Activated CD8-positive, alpha-beta T cell treated with anti-CD3 and anti-CD28 coated beads for 36 hours (primary cell): Measurements from ENCODE around the gene PTPRN2. TPM values are rescaled to one million over a fixed set of nuclear protein-coding genes. Genes with fewer than 3 reads are reported as not detected.

ENCODE experiments used
- ATAC-seq: fragments of 200-7000 bp; cut with Tn5 transposase; one replicate; pipeline ENCODE4 v1.10.0; 2021; ENCODE audit warnings: mild to moderate bottlenecking, moderate library complexity
- CTCF ChIA-PET: fragments of 350-600 bp; sonication (Branson Sonifier 250); formaldehyde crosslinking; loops from one replicate; lab custom pipeline; 2021; ENCODE audit warnings: antibody characterized with exemption; lab: Charles Lee
- POLR2A ChIA-PET: fragments of 350-600 bp; sonication (Branson Sonifier 250); formaldehyde crosslinking; loops from one replicate; lab custom pipeline; 2021; ENCODE audit warnings: antibody characterized with exemption; lab: Charles Lee
- DNase-seq: peaks from one replicate; pipeline ENCODE4 v3.0.0-alpha.2; 2020
- H3K27ac Mint-ChIP-seq: one replicate; pipeline ENCODE4 v1.8.0; 2021; ENCODE audit warnings: mild to moderate bottlenecking, mixed read lengths
- H3K27me3 Mint-ChIP-seq: one replicate; pipeline ENCODE4 v1.8.0; 2021; ENCODE audit warnings: mixed read lengths
- H3K36me3 Mint-ChIP-seq: one replicate; pipeline ENCODE4 v1.8.0; 2021; ENCODE audit warnings: low read depth, mixed read lengths
- H3K4me1 Mint-ChIP-seq: one replicate; pipeline ENCODE4 v1.8.0; 2021; ENCODE audit warnings: low read depth, mixed read lengths
- H3K4me3 Mint-ChIP-seq: one replicate; pipeline ENCODE4 v1.8.0; 2021; ENCODE audit warnings: mild to moderate bottlenecking, moderate library complexity, mixed read lengths
- H3K9me3 Mint-ChIP-seq: one replicate; pipeline ENCODE4 v1.8.0; 2021; ENCODE audit warnings: mixed read lengths
- CTCF ChIP-seq: fragments of 200-600 bp; IDR thresholded peaks from one replicate; pipeline ENCODE4 v1.8.0; 2022; ENCODE audit warnings: antibody characterized with exemption, mild to moderate bottlenecking
- intact Hi-C: fragments of 100-400 bp; cut with micrococcal nuclease; formaldehyde crosslinking; loops from one replicate; pipeline ENCODE4 v1.10.0; 2022
- total RNA-seq, 2 experiments: library from RNA; stranded (reverse); gene quantifications; one replicate each; pipeline ENCODE4 v1.2.3, GENCODE V29; 2021

The PTPRN2 gene
- total RNA-seq, 2 experiments from 2014 or later: 0.49 to 0.65 TPM

GRCh38 chr7:157543791-157544190, 1043.8 kb downstream of the PTPRN2 start:
- DNase-seq (no peak), ATAC-seq (no peak)
- TF ChIP-seq CTCF: no peak
- Mint-ChIP-seq H3K36me3 (no peaks in the 10 kb centered on the region), H3K4me3 (no peak overlapping the region), H3K4me1 (no peaks in the 10 kb centered on the region), H3K27me3 (no peaks in the 10 kb centered on the region), H3K9me3 (no peaks in the 10 kb centered on the region), H3K27ac (no peak overlapping the region)
- ChIA-PET POLR2A (no interaction called here), CTCF (interaction anchor here (1.0 kb wide), 1 partner anchor 9 kb away, joined by 3 read pairs; no protein-coding TSS in a partner anchor)
- intact Hi-C loops: no loop called here

- Mint-ChIP-seq H3K27me3 (no peaks in the 10 kb centered on the region), H3K4me1 (no peaks in the 10 kb centered on the region), H3K9me3 (no peaks in the 10 kb centered on the region), H3K36me3 (no peaks in the 10 kb centered on the region), H3K4me3 (no peak overlapping the region), H3K27ac (no peak overlapping the region)
- intact Hi-C loops: no loop called here
- ATAC-seq (no peak), DNase-seq (no peak)
- POLR2A ChIA-PET: no interaction called here
- CTCF ChIA-PET: interaction anchor here (1.0 kb wide), 1 partner anchor 9 kb away, joined by 3 read pairs; no protein-coding TSS in a partner anchor
- TF ChIP-seq CTCF: no peak
Measured at GRCh38 chr7:157543276-157543675, 1044.3 kb downstream of the PTPRN2 start.

GRCh38 chr7:157542068-157543021, 1045.3 kb downstream of the PTPRN2 start:
- Mint-ChIP-seq H3K4me3 (no peak overlapping the region), H3K36me3 (no peaks in the 10 kb centered on the region), H3K9me3 (no peaks in the 10 kb centered on the region), H3K27me3 (no peaks in the 10 kb centered on the region), H3K4me1 (no peaks in the 10 kb centered on the region), H3K27ac (no peak overlapping the region)
- intact Hi-C loops: no loop called here
- no peak for TF ChIP-seq CTCF
- POLR2A ChIA-PET: no interaction called here
- ATAC-seq (no peak), DNase-seq (no peak)
- CTCF ChIA-PET: no interaction called here

- H3K36me3 Mint-ChIP-seq: no peaks in the 10 kb centered on the region
- ChIA-PET POLR2A (no interaction called here), CTCF (no interaction called here)
- no peak overlapping the region for H3K27ac Mint-ChIP-seq
- intact Hi-C loops: no loop called here
- no peak for TF ChIP-seq CTCF
- no peaks in the 10 kb centered on the region for H3K4me1 Mint-ChIP-seq
- H3K4me3 Mint-ChIP-seq: no peak overlapping the region
- DNase-seq: no peak
- no peaks in the 10 kb centered on the region for H3K9me3 Mint-ChIP-seq
- no peaks in the 10 kb centered on the region for H3K27me3 Mint-ChIP-seq
- no peak for ATAC-seq
Measured at GRCh38 chr7:157541295-157542067, 1046.1 kb downstream of the PTPRN2 start.
